Activated CD8-positive, alpha-beta T cell treated with anti-CD3 and anti-CD28 coated beads for 36 hours (primary cell): ENCODE measurements around the gene SPTB. TPM values are rescaled to one million over a fixed set of nuclear protein-coding genes. Genes with fewer than 3 reads are reported as not detected.

ENCODE experiments used
- ATAC-seq: fragments of 200-7000 bp; cut with Tn5 transposase; one replicate; pipeline ENCODE4 v1.10.0; 2021; ENCODE audit warnings: mild to moderate bottlenecking, moderate library complexity
- CTCF ChIA-PET: fragments of 350-600 bp; sonication (Branson Sonifier 250); formaldehyde crosslinking; loops from one replicate; lab custom pipeline; 2021; ENCODE audit warnings: antibody characterized with exemption; lab: Charles Lee
- POLR2A ChIA-PET: fragments of 350-600 bp; sonication (Branson Sonifier 250); formaldehyde crosslinking; loops from one replicate; lab custom pipeline; 2021; ENCODE audit warnings: antibody characterized with exemption; lab: Charles Lee
- DNase-seq: peaks from one replicate; pipeline ENCODE4 v3.0.0-alpha.2; 2020
- H3K27ac Mint-ChIP-seq: one replicate; pipeline ENCODE4 v1.8.0; 2021; ENCODE audit warnings: mild to moderate bottlenecking, mixed read lengths
- H3K27me3 Mint-ChIP-seq: one replicate; pipeline ENCODE4 v1.8.0; 2021; ENCODE audit warnings: mixed read lengths
- H3K36me3 Mint-ChIP-seq: one replicate; pipeline ENCODE4 v1.8.0; 2021; ENCODE audit warnings: low read depth, mixed read lengths
- H3K4me1 Mint-ChIP-seq: one replicate; pipeline ENCODE4 v1.8.0; 2021; ENCODE audit warnings: low read depth, mixed read lengths
- H3K4me3 Mint-ChIP-seq: one replicate; pipeline ENCODE4 v1.8.0; 2021; ENCODE audit warnings: mild to moderate bottlenecking, moderate library complexity, mixed read lengths
- H3K9me3 Mint-ChIP-seq: one replicate; pipeline ENCODE4 v1.8.0; 2021; ENCODE audit warnings: mixed read lengths
- CTCF ChIP-seq: fragments of 200-600 bp; IDR thresholded peaks from one replicate; pipeline ENCODE4 v1.8.0; 2022; ENCODE audit warnings: antibody characterized with exemption, mild to moderate bottlenecking
- intact Hi-C: fragments of 100-400 bp; cut with micrococcal nuclease; formaldehyde crosslinking; loops from one replicate; pipeline ENCODE4 v1.10.0; 2022
- total RNA-seq, 2 experiments: library from RNA; stranded (reverse); gene quantifications; one replicate each; pipeline ENCODE4 v1.2.3, GENCODE V29; 2021

SPTB gene
- total RNA-seq, 2 experiments from 2014 or later, result 0.07 to 0.27 TPM

DNA sequence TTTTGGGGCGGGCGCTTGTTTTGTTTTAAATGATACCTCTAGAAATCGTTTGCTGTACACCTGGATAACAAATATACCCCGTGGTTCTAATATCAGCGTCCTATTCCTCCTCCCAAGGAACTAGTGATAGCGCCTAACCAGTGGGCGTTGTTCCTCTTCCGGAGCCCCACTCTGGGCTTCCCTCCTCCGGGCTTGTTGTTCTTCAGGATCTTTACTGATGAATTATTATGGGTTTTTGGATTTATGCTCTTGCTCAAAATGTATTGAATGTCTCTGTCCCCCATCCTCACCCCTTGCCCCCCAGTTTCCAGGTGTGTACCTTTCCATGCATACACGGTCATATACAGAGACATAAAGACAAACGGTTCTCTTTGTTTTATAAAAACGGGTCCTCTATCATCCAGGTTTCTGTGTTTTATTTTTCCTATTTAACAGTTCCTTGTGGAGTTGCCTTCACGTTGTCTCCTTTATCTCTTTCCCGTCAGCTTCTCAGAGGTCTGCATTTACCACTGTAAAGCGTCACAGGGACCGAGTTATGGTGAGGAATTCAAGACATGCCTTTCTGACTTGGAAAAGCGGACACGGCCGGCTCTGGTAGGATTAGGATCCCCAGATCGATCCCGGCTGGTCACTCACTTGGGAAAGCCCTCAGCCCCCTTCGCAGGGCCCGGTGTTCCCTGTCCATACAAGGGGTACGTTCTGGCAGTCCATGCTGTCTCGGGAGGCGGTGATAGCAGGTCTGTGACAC is 176.1 kb downstream of the SPTB start:
- H3K27me3 Mint-ChIP-seq, result peaks cover 67% of the 10 kb centered on the region
- CTCF ChIA-PET, result interaction anchor here (1.1 kb wide), 1 partner anchor 188 kb away, joined by 3 read pairs; no protein-coding TSS in a partner anchor
- POLR2A ChIA-PET, result interaction anchor here (0.8 to 0.9 kb wide), 2 partner anchors 10 to 806 kb away, joined by 3 read pairs; no protein-coding TSS in a partner anchor
- no peak overlapping the region for H3K27ac Mint-ChIP-seq
- intact Hi-C loops, result no loop called here
- H3K4me3 Mint-ChIP-seq, result peak overlapping the region; percentile 57
- no peaks in the 10 kb centered on the region for H3K9me3 Mint-ChIP-seq
- peaks cover 22% of the 10 kb centered on the region for H3K4me1 Mint-ChIP-seq
- ATAC-seq, result no peak
- no peak for DNase-seq
- H3K36me3 Mint-ChIP-seq, result no peaks in the 10 kb centered on the region
- TF ChIP-seq CTCF, result no peak

- Mint-ChIP-seq H3K36me3 (no peaks in the 10 kb centered on the region), H3K4me3 (peak overlapping the region; percentile 57), H3K4me1 (peaks cover 22% of the 10 kb centered on the region), H3K9me3 (no peaks in the 10 kb centered on the region), H3K27me3 (peaks cover 69% of the 10 kb centered on the region), H3K27ac (no peak overlapping the region)
- intact Hi-C loops, result no loop called here
- DNase-seq (no peak), ATAC-seq (peak; percentile 10)
- CTCF ChIA-PET, result no interaction called here
- no peak for TF ChIP-seq CTCF
- POLR2A ChIA-PET, result interaction anchor here (0.7 to 0.8 kb wide), 2 partner anchors 195 to 806 kb away, joined by 3 read pairs; no protein-coding TSS in a partner anchor
Measured at GRCh38 chr14:64702493-64703394, 177.0 kb downstream of the SPTB start.

DNA sequence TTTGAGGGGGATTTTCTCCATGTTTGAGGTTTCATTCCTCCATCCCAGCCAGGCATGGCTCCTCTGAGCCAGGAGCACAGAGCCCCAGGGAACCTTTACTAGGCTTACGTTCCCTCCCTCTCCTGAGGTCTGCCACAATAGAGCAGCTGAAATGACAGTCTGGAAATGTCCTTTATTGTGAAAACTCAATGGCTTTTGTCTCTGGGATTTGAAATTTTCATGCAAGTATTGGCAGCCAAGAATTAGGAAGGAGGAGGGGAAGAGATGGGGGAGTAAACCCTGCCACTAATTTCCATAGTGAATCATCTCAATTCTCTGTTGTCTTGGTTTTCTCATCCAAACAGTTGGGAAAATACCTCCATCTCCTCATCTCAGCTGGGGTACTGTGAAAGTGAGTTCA is 178.0 kb downstream of the SPTB start:
- ATAC-seq (no peak), DNase-seq (no peak)
- H3K4me1 Mint-ChIP-seq, result peaks cover 18% of the 10 kb centered on the region
- no peaks in the 10 kb centered on the region for H3K9me3 Mint-ChIP-seq
- H3K36me3 Mint-ChIP-seq, result no peaks in the 10 kb centered on the region
- H3K27me3 Mint-ChIP-seq, result peaks cover 67% of the 10 kb centered on the region
- H3K27ac Mint-ChIP-seq, result no peak overlapping the region
- intact Hi-C loops, result no loop called here
- ChIA-PET POLR2A (no interaction called here), CTCF (interaction anchor here (0.8 kb wide), 2 partner anchors 59 to 190 kb away, joined by 3 read pairs; no protein-coding TSS in a partner anchor)
- no peak overlapping the region for H3K4me3 Mint-ChIP-seq
- no peak for TF ChIP-seq CTCF

DNA sequence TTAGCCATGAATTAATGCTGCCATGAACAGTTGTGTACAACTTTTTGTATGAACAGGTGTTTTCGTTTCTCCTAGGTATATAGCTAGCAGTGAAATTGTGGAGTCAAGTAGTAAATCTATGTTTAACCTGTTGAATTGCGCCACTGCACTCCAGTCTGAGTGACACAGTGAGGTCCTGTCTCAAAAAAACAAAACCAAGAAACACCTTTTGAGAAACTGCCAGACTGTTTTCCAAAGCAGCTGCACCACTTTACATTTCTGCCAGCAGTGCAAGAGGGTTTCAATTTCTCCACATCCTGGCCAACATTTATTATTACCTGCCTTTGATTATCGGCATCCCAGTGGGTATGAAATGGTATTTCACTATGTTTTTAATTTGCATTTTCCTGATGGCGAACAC is 178.8 kb downstream of the SPTB start:
- TF ChIP-seq CTCF, result no peak
- DNase-seq (no peak), ATAC-seq (no peak)
- H3K27me3 Mint-ChIP-seq, result peaks cover 61% of the 10 kb centered on the region
- CTCF ChIA-PET, result interaction anchor here (0.8 kb wide), 1 partner anchor 191 kb away, joined by 3 read pairs; no protein-coding TSS in a partner anchor
- peaks cover 16% of the 10 kb centered on the region for H3K4me1 Mint-ChIP-seq
- H3K36me3 Mint-ChIP-seq, result no peaks in the 10 kb centered on the region
- H3K27ac Mint-ChIP-seq, result no peak overlapping the region
- H3K9me3 Mint-ChIP-seq, result no peaks in the 10 kb centered on the region
- intact Hi-C loops, result no loop called here
- no peak overlapping the region for H3K4me3 Mint-ChIP-seq
- POLR2A ChIA-PET, result interaction anchor here (0.6 to 0.9 kb wide), 2 partner anchors 28 to 42 kb away, joined by 3 read pairs; no protein-coding TSS in a partner anchor
